Testis (tissue), 2 donors: ENCODE data around the gene NFATC3.

Experiments used
- CTCF ChIP-seq, 3 experiments: fragments of 450-650 bp in 2 of 3; fragments of 200-600 bp in 1 of 3; sonication (generic) in 1 of 3; IDR thresholded peaks; one replicate each; pipeline ENCODE4 v1.5.1; 2016 to 2019; ENCODE audit warnings: antibody characterized with exemption in 3 of 3, mild to moderate bottlenecking in 2 of 3, moderate library complexity in 1 of 3
- POLR2A ChIP-seq: fragments of 450-650 bp; IDR thresholded peaks from one replicate; pipeline ENCODE4 v1.6.1; 2017; ENCODE audit warnings: antibody characterized with exemption, mild to moderate bottlenecking, moderate library complexity

- TF ChIP-seq CTCF (IDR thresholded peaks at IDR 0.05) (no peak), POLR2A (no peak)
These were observed 61.4 kb downstream of the NFATC3 start for GRCh38 chr16:68146585-68146984.
